ENCODE data around the gene E2F4.

E2F4 gene

GRCh38 chr16:67194260-67194659 is 2.3 kb downstream of the E2F4 start:
- no peak for DNase-seq

GRCh38 chr16:67195676-67196075 is 3.7 kb downstream of the E2F4 start:
- no peak for DNase-seq

GRCh38 chr16:67196881-67197280 is 4.9 kb downstream of the E2F4 start:
- DNase-seq: no peak

DNA sequence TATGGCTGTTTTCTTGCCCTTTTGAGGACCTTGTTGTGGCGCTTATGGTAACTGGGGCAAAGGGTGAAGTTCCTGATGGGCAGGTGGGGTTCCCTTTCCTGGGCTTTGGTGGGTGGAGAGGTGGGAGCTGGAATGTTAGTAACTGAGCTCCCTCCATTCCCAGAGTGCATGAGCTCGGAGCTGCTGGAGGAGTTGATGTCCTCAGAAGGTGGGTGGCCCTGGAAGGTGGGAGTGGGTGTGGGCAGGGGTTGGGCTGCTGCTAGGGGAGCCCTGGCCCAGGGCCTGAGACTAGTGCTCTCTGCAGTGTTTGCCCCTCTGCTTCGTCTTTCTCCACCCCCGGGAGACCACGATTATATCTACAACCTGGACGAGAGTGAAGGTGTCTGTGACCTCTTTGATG is 5.7 kb downstream of the E2F4 start:
- DNase-seq: no peak

DNA sequence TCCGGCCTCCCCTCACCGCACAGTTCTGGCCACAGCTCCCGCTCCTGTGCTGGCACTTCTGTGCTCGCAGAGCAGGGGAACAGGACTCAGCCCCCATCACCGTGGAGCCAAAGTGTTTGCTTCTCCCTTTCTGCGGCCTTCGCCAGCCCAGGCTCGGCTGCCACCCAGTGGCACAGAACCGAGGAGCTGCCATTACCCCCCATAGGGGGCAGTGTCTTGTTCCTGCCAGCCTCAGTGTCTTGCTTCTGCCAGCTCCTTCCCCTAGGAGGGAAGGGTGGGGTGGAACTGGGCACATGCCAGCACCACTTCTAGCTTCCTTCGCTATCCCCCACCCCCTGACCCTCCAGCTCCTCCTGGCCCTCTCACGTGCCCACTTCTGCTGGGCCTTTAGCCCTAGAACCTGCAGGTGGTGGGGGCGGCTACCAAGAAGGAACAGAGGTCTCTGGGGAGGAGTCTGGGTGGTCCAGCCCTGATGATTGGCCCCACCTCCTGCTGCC is 6.3 kb downstream of the E2F4 start:
- no peak for DNase-seq

DNA sequence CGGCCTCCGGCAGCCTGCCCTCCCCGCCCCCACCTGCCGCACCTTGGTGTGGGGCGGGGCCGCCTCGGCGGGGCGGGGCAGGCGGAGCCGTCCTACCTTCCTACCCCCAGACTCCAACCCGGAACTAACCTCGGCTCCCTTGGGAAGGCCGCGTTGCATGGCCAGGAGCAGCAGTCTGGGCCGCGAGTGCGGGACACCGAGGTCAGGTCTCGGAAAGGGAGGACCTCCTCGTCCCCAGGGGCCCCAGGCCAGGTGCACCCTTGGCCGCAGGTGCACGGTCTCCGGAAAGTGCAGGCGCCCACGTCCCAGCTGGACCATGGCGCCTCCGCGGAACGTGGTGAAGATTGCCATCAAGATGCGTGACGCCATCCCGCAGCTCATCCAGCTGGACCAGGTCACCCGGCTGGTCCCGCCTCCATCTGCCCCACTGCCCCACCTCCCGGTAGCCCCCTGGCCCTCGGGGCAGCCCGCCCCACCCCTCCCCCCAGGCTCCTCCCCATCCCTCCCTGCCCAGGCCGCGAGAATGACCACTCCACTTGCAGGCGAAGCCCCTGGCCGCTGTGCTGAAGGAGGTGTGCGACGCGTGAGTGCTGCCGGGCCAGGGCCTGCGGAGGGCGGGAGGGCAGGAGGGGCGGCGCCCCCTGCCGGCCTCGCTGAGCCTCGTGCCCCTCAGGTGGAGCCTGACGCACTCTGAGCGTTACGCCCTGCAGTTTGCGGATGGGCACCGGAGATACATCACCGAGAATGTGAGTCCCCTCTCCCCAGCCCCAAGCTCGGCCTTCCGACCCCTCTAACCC is 7.3 kb downstream of the E2F4 start, which contains the start of gene ELMO3:
ELMO3 (plus strand) TSS at position 121 of the 797 bp plus-strand sequence; CDS start at position 317, 196 bp downstream.
- DNase-seq: no peak

- DNase-seq: no peak
Observed at GRCh38 chr16:67199808-67200198, 7.8 kb downstream of the E2F4 start.

- DNase-seq: no peak
Observed at GRCh38 chr16:67200491-67200890, 8.5 kb downstream of the E2F4 start.

GRCh38 chr16:67201411-67202345 is 9.7 kb downstream of the E2F4 start:
- DNase-seq: no peak

DNA sequence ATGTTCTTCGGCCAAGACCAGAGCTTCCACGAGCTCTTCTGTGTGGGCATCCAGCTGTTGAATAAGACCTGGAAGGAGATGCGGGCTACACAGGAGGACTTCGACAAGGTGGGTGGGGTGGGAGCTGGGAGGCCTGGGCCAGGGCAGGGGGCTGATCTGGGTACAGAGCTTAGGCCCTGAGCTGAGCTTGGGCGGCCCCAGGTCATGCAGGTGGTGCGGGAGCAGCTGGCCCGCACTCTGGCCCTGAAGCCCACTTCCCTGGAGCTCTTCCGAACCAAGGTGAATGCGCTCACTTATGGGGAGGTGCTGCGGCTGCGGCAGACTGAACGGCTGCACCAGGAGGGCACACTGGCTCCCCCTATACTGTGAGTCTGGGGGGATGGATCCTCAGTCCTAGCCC is 10.5 kb downstream of the E2F4 start:
- no peak for DNase-seq

DNA sequence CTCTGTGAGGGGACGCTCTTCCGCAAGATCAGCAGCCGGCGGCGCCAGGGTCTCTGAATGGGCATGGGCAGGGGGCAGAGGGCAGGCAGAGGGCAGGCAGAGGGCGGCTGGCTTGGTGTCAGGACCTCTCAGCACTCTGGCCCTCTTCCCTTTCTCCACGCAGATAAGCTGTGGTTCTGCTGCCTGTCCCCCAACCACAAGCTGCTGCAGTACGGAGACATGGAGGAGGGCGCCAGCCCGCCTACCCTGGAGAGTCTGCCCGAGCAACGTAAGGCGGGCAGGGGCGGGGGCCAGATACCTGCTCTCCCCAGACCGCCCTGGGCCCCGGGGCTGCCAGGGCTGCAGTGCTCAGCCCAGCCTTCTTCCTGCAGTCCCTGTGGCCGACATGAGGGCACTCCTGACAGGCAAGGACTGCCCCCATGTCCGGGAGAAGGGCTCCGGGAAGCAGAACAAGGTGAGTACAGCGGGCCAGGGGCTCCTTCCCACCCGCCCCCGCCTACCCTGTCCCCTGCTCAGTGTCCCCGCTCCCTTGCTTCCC is 11.1 kb downstream of the E2F4 start:
- DNase-seq: no peak

- no peak for DNase-seq
Observed at GRCh38 chr16:67204076-67204475, 12.1 kb downstream of the E2F4 start.

GRCh38 chr16:67206129-67206837 is 14.3 kb downstream of the E2F4 start:
- no peak for DNase-seq

- no peak for DNase-seq
Observed at GRCh38 chr16:67206838-67207248, 14.9 kb downstream of the E2F4 start.

- no peak for DNase-seq
Observed at GRCh38 chr16:67207249-67208091, 15.5 kb downstream of the E2F4 start.

DNA sequence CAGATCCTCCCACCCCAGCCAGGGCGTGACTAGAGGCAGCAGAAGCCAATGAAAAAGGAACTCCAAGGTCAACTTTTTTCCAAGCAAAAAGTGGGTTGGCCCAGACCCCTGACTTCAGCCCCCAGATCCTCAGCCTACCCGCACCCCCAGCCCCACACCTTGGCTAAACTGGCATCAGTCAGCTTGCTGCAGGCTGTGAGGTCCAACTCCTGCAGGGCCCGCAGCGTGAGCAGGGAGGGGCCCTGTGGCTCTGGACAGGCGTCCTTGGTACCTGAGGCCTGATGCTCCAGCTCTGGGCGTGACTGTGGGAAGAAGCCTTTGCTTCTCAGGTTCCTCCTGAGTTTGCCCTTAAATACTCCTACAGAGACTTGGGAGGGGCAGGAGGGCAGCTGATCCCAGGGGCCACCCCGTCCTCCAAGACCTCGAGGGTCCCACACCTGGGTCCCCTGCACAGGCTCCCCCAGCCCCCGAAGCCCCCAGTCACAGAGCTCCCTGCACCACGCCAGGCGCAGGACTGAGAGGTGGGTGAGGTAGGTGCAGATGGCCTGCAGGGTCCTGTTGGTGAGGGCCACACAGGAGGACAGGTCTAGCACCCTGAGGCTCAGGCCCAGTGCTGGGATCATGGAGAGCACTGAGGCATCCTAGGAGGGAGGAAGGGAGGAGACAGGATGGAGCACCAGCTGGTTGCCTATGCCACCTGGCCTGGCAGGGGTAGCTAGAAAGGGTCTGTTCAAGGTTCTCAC is 16.4 kb downstream of the E2F4 start:
- DNase-seq: no peak

DNA sequence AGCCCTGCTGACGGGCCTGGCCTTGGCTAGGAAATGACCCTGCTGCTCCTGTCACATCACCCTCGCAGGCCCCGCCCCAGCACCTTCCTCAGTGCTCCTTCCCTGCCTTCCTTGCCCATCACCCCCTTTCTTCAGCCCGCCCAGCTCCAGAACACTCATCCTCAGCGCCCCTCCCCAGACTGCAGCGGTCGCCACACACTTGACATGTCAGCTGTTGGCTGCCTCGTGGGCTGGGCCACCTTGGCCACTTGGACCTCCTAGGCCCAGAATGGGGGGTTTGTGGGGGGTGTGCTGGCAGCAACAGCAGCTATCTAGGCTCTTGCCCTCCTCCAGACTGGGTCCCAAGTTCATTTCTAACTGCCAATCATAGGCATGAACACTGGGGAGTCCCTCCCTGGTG is 17.6 kb downstream of the E2F4 start:
- DNase-seq: no peak

DNA sequence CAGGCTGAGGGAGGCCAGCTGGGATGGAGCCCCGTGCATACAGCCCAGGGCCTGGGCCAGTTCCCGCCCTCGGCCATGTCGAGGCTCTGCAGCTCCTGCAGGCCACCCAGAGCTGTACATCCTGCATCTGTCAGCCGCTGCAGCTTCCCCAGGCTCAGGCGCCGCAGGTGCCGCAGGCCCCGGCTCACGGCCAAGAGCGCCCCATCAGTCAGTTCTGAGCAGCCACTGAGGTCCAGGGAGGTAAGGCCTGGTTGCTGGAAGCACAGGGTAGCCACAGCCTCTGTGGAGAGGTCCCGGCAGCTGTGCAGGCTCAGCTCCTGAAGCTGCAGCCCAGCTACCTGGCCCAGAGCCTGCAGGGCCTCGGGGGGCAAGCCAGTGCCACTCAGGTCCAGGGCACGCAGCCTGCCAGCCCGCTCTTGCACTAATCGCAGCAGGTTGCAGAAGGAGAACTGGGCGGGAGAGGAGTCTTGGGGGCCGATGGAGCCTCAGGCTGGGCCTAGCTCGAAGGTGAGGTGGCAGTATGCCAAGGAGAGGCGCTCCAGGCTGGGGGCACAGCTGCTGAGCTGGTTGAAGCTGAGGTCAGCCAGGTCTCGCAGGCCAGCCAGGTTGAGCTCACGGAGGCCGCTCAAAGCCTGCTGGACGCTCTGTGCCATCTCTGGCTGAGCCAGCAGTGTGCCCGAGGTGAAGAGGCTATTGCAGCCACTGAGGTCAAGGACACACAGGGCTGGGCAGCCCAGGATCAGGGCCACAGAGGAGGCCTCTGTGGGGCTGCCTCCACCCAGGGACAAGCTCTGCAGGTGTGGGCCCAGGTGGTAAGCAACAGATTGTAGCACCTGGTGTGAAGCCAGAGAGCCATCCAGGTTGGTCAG is 18.3 kb downstream of the E2F4 start:
- DNase-seq: no peak

- no peak for DNase-seq
Observed at GRCh38 chr16:67211674-67212073, 19.7 kb downstream of the E2F4 start.

- no peak for DNase-seq
Observed at GRCh38 chr16:67212766-67213165, 20.8 kb downstream of the E2F4 start.
